H9 (cell line): ENCODE results near the gene KIF26B. TPM values are rescaled to one million over a fixed set of nuclear protein-coding genes. Genes with fewer than 3 reads are reported as not detected.
"Not testable (repeated sequence)": the region's sequence is repeated elsewhere in the genome, so short reads cannot be mapped to it uniquely, and the experiment has no call there.

ENCODE experiments used
- DNase-seq: peaks from one replicate; pipeline ENCODE4 v3.0.0-alpha.2; 2017
- H2AFZ ChIP-seq: one replicate; pipeline ENCODE4 v1.6.1; 2013; ENCODE audit warnings: mild to moderate bottlenecking, low read length, control low read depth, moderate library complexity
- H2AK5ac ChIP-seq: 2 replicates; pipeline ENCODE4 v1.6.1; 2013; ENCODE audit warnings: low read length, control low read depth, mixed read lengths; ENCODE audit not compliant: insufficient read length
- H2BK120ac ChIP-seq: one replicate; pipeline ENCODE4 v1.6.1; 2013; ENCODE audit warnings: low read depth, mild to moderate bottlenecking, low read length, control low read depth, inconsistent platforms; ENCODE audit not compliant: poor library complexity, severe bottlenecking
- H2BK12ac ChIP-seq: 2 replicates; pipeline ENCODE4 v1.6.1; 2013; ENCODE audit warnings: low read length, control low read depth, mixed read lengths, low read depth; ENCODE audit not compliant: insufficient read length
- H2BK15ac ChIP-seq: 2 replicates; pipeline ENCODE4 v1.6.1; 2013; ENCODE audit warnings: low read depth, low read length, control low read depth
- H2BK20ac ChIP-seq: one replicate; pipeline ENCODE4 v1.6.1; 2013; ENCODE audit warnings: low read depth, mild to moderate bottlenecking, low read length, control low read depth, inconsistent platforms; ENCODE audit not compliant: poor library complexity, severe bottlenecking
- H2BK5ac ChIP-seq: 2 replicates; pipeline ENCODE4 v1.6.1; 2013; ENCODE audit warnings: low read length, control low read depth, mixed read lengths; ENCODE audit not compliant: insufficient read length
- H3K14ac ChIP-seq: 2 replicates; pipeline ENCODE4 v1.6.1; 2013; ENCODE audit warnings: low read length, control low read depth; ENCODE audit not compliant: insufficient read depth
- H3K18ac ChIP-seq: 2 replicates; pipeline ENCODE4 v1.6.1; 2013; ENCODE audit warnings: low read depth, mild to moderate bottlenecking, mixed read lengths, low read length, control low read depth; ENCODE audit not compliant: insufficient read length
- H3K23ac ChIP-seq: 2 replicates; pipeline ENCODE4 v1.6.1; 2013; ENCODE audit warnings: low read length, control low read depth, mixed read lengths, low read depth; ENCODE audit not compliant: insufficient read length
- H3K23me2 ChIP-seq: 2 replicates; pipeline ENCODE4 v1.6.1; 2013; ENCODE audit warnings: low read depth, mild to moderate bottlenecking, mixed read lengths, low read length, control low read depth; ENCODE audit not compliant: insufficient read length, poor library complexity, severe bottlenecking
- H3K27ac ChIP-seq: 2 replicates; pipeline ENCODE4 v1.5.1; 2013; ENCODE audit warnings: low read length, control low read depth, mixed read lengths, low read depth; ENCODE audit not compliant: insufficient read length
- H3K27me3 ChIP-seq: 2 replicates; pipeline ENCODE4 v1.6.1; 2013; ENCODE audit warnings: low read length, control low read depth, inconsistent platforms; ENCODE audit not compliant: insufficient read depth
- H3K4ac ChIP-seq: 2 replicates; pipeline ENCODE4 v1.6.1; 2013; ENCODE audit warnings: low read depth, mild to moderate bottlenecking, control low read depth, inconsistent platforms, low read length, moderate library complexity
- H3K4me1 ChIP-seq: 2 replicates; pipeline ENCODE4 v1.6.1; 2013; ENCODE audit warnings: low read length, control low read depth, inconsistent platforms; ENCODE audit not compliant: insufficient read depth
- H3K4me2 ChIP-seq: 2 replicates; pipeline ENCODE4 v1.6.1; 2013; ENCODE audit warnings: low read length, control low read depth, mixed read lengths; ENCODE audit not compliant: insufficient read length, insufficient read depth
- H3K56ac ChIP-seq: 2 replicates; pipeline ENCODE4 v1.6.1; 2013; ENCODE audit warnings: low read depth, mild to moderate bottlenecking, mixed read lengths, low read length, control low read depth; ENCODE audit not compliant: insufficient read length
- H3K79me1 ChIP-seq: 2 replicates; pipeline ENCODE4 v1.6.1; 2013; ENCODE audit warnings: low read depth, mild to moderate bottlenecking, moderate library complexity, low read length, control low read depth, inconsistent platforms; ENCODE audit not compliant: insufficient read depth, poor library complexity, severe bottlenecking
- H3K79me2 ChIP-seq: 2 replicates; pipeline ENCODE4 v1.6.1; 2013; ENCODE audit warnings: low read length, control low read depth, inconsistent platforms; ENCODE audit not compliant: insufficient read depth
- H3K9ac ChIP-seq: 2 replicates; pipeline ENCODE4 v1.6.1; 2013; ENCODE audit warnings: low read length, control low read depth, mixed read lengths; ENCODE audit not compliant: insufficient read length; ENCODE audit errors: extremely low read depth
- H3K9me3 ChIP-seq: one replicate; pipeline ENCODE4 v1.6.1; 2013; ENCODE audit warnings: low read depth, low read length, inconsistent platforms; ENCODE audit not compliant: control insufficient read depth
- H3T11ph ChIP-seq: one replicate; pipeline ENCODE4 v1.6.1; 2013; ENCODE audit warnings: mild to moderate bottlenecking, low read length, control low read depth, inconsistent platforms
- H4K20me1 ChIP-seq: one replicate; pipeline ENCODE4 v1.6.1; 2013; ENCODE audit not compliant: control insufficient read depth, insufficient read length, insufficient read depth
- H4K5ac ChIP-seq: 2 replicates; pipeline ENCODE4 v1.6.1; 2013; ENCODE audit warnings: low read depth, mild to moderate bottlenecking, mixed read lengths, low read length, control low read depth; ENCODE audit not compliant: insufficient read length
- H4K8ac ChIP-seq: replicated peaks from 2 replicates; pipeline ENCODE4 v1.6.1; 2013; ENCODE audit warnings: low read length, control low read depth, mixed read lengths, low read depth; ENCODE audit not compliant: insufficient read length
- H4K91ac ChIP-seq: 2 replicates; pipeline ENCODE4 v1.6.1; 2013; ENCODE audit warnings: low read depth, mild to moderate bottlenecking, moderate library complexity, mixed read lengths, low read length, control low read depth; ENCODE audit not compliant: insufficient read length
- H3K27ac Mint-ChIP-seq, 3 experiments: 2 replicates in 2 of 3; 3 replicates in 1 of 3; pipeline ENCODE4 v1.8.0; 2020 to 2021; ENCODE audit warnings: mixed read lengths in 3 of 3, mild to moderate bottlenecking in 1 of 3, moderate library complexity in 1 of 3
- H3K27me3 Mint-ChIP-seq: 2 replicates; pipeline ENCODE4 v1.8.0; 2021; ENCODE audit warnings: low read depth, mild to moderate bottlenecking, moderate library complexity, mixed read lengths
- H3K36me3 Mint-ChIP-seq, 3 experiments: 2 replicates in 2 of 3; 3 replicates in 1 of 3; pipeline ENCODE4 v1.8.0; 2020 to 2021; ENCODE audit warnings: low read depth in 3 of 3, mixed read lengths in 3 of 3; ENCODE audit not compliant: insufficient read depth in 1 of 3
- H3K4me1 Mint-ChIP-seq, 2 experiments: 2 replicates each; pipeline ENCODE4 v1.8.0; 2020; ENCODE audit warnings: mixed read lengths in 2 of 2
- H3K4me3 Mint-ChIP-seq, 2 experiments: 2 replicates in 1 of 2; 3 replicates in 1 of 2; pipeline ENCODE4 v1.8.0; 2020 to 2021; ENCODE audit warnings: mild to moderate bottlenecking in 2 of 2, mixed read lengths in 2 of 2, moderate library complexity in 1 of 2
- H3K9me3 Mint-ChIP-seq, 2 experiments: 2 replicates in 1 of 2; 3 replicates in 1 of 2; pipeline ENCODE4 v1.8.0; 2020; ENCODE audit warnings: mild to moderate bottlenecking in 2 of 2, mixed read lengths in 2 of 2, moderate library complexity in 1 of 2
- WGBS: extraction: QIAGEN DNeasy Blood & Tissue Kit; methylation state at CpG from one replicate; pipeline ENCODE4 v1.1.7; 2013; ENCODE audit warnings: missing lambda C conversion rate, low lambda C conversion rate, mixed read lengths; ENCODE audit not compliant: insufficient read length; ENCODE audit errors: extremely low coverage; 5-methylcytosine and 5-hydroxymethylcytosine counted together
- total RNA-seq: library from RNA; stranded (reverse); gene quantifications from 2 replicates; pipeline ENCODE4 v1.2.1, GENCODE V29; 2021
- TF ChIP-seq, protein P1 (sequence below): fragments of 200-600 bp; sonication (generic); conservative IDR thresholded peaks from 3 replicates; pipeline ENCODE4 v1.8.0; 2021; ENCODE audit warnings: antibody characterized with exemption, mild to moderate bottlenecking

The KIF26B gene
- total RNA-seq, 1 experiment from 2014 or later, result 0.13 TPM

DNA sequence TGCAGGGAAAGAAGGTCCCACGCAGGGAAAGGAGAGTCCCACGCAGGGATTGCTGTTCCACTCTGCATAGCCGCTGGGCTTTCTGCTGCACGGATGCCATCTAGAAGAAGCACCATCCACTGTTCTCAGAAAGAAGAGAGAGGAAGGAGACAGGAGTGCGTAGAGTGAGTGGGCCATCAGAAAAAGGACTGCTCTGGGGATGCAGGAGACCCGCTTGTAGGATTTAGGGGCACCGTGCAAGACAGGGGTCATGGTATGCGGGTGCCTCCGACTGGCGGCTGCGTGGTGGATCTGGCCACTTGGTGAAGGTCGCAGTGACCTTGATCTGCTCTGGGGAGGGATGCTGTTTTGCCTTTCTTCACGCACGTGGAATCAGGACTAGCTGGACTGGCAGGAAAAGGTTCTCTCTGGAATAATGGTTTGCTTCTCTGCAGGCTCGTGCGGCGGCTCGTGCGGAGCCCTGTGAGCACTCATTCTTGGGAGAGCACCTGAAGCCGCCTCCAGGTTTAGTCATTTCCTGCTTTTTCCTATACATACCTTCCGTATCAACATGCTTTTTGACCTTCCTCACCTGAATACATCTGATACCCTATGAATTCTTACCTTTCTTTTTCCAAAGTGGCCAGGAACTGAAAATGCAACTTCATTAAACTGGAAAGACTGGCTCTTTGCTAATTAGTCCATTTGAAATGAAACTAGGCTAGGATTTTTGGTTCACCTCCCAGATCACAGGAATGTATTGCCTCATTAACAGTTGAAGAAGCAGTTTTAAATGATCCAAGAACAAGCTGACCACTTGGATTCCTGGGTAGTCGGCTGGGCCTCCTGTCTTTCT lies 181.6 kb downstream of the KIF26B start:
- Histone ChIP-seq H3K18ac (no peak overlapping the region), H4K91ac (no peak overlapping the region), H3K79me1 (no peaks in the 10 kb centered on the region), H3K56ac (no peak overlapping the region), H3K4ac (no peak overlapping the region), H3K9ac (no peak overlapping the region), H4K5ac (no peak overlapping the region), H2BK5ac (no peak overlapping the region), H2BK12ac (no peak overlapping the region), H3K27ac (no peak overlapping the region), H3K14ac (no peak overlapping the region), H4K20me1 (no peaks in the 10 kb centered on the region), H2BK15ac (no peak overlapping the region), H2AK5ac (no peak overlapping the region), H3K4me1 (no peaks in the 10 kb centered on the region), H3K79me2 (no peaks in the 10 kb centered on the region), H2BK120ac (no peak overlapping the region), H3T11ph (no peak overlapping the region), H2AFZ (no peak overlapping the region), H4K8ac (no peak overlapping the region), H3K9me3 (no peaks in the 10 kb centered on the region), H3K23me2 (no peaks in the 10 kb centered on the region), H2BK20ac (no peak overlapping the region), H3K23ac (no peak overlapping the region), H3K4me2 (no peak overlapping the region), H3K27me3 (no peaks in the 10 kb centered on the region)
- H3K27me3 Mint-ChIP-seq, result peaks cover 27% of the 10 kb centered on the region
- peaks cover 9 to 11% of the 10 kb centered on the region in 2 experiments for H3K4me1 Mint-ChIP-seq
- DNase-seq, result peak; percentile 55
- TF ChIP-seq, protein P1, sequence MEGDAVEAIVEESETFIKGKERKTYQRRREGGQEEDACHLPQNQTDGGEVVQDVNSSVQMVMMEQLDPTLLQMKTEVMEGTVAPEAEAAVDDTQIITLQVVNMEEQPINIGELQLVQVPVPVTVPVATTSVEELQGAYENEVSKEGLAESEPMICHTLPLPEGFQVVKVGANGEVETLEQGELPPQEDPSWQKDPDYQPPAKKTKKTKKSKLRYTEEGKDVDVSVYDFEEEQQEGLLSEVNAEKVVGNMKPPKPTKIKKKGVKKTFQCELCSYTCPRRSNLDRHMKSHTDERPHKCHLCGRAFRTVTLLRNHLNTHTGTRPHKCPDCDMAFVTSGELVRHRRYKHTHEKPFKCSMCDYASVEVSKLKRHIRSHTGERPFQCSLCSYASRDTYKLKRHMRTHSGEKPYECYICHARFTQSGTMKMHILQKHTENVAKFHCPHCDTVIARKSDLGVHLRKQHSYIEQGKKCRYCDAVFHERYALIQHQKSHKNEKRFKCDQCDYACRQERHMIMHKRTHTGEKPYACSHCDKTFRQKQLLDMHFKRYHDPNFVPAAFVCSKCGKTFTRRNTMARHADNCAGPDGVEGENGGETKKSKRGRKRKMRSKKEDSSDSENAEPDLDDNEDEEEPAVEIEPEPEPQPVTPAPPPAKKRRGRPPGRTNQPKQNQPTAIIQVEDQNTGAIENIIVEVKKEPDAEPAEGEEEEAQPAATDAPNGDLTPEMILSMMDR, result no peak
- peak overlapping the region in 2 of 3 experiments; percentile 29 to 37; a peak in 4 of 7 replicates for H3K27ac Mint-ChIP-seq
- WGBS, result no CpG with 5 or more reads among the region's 22 CpGs
- no peak overlapping the region for H3K4me3 Mint-ChIP-seq
- no peaks in the 10 kb centered on the region for H3K9me3 Mint-ChIP-seq
- no peaks in the 10 kb centered on the region for H3K36me3 Mint-ChIP-seq

DNA sequence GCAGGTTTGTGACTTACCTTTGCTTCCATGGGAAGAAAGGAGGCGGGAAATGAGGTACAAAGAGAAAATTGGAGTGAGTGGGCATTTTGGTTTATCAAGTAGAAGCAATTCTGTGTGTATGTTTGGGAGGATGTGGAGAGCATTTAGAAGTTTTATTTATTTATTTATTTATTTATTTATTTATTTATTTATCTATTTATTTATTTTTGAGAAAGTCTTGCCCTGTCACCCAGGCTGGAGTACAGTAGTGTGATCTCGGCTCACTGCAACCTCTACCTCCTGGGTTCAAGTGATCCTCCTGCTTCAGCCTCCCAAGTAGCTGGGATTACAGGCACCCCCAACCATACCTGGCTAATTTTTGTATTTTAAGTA lies 182.2 kb downstream of the KIF26B start:
- H4K91ac ChIP-seq, H3K18ac ChIP-seq, H2AFZ ChIP-seq, H3K14ac ChIP-seq, H3K9ac ChIP-seq, H2AK5ac ChIP-seq, H3K27ac ChIP-seq, H3K23me2 ChIP-seq, H3K79me1 ChIP-seq, H3T11ph ChIP-seq, H3K9me3 Mint-ChIP-seq, H3K4me1 ChIP-seq, H4K20me1 ChIP-seq, H2BK5ac ChIP-seq, H3K4me2 ChIP-seq, H3K56ac ChIP-seq, H2BK12ac ChIP-seq, DNase-seq, H3K27me3 ChIP-seq, H3K36me3 Mint-ChIP-seq, H4K8ac ChIP-seq, H4K5ac ChIP-seq, H3K79me2 ChIP-seq, H3K9me3 ChIP-seq, H2BK15ac ChIP-seq, H3K23ac ChIP-seq, H2BK120ac ChIP-seq, H3K4ac ChIP-seq, H2BK20ac ChIP-seq, H3K4me3 Mint-ChIP-seq: not testable (repeated sequence)
- Mint-ChIP-seq H3K27ac (peak overlapping the region in 1 of 3 experiments; percentile 29; a peak in 1 of 7 replicates), H3K4me1 (peaks cover 9 to 11% of the 10 kb centered on the region in 2 experiments), H3K27me3 (peaks cover 29% of the 10 kb centered on the region)
- WGBS, result no CpG with 5 or more reads among the region's 2 CpGs
